K562 (cell line): Measurements from ENCODE around the gene AP3B1.

Experiments
- CCAR2 ChIP-seq: fragments of 200-400 bp; formaldehyde crosslinking; IDR thresholded peaks from 2 replicates; pipeline ENCODE4 v1.6.1; 2017; ENCODE audit warnings: mild to moderate bottlenecking, low read depth, low read length
- CREB3 ChIP-seq: fragments of 450-650 bp; conservative IDR thresholded peaks from 2 replicates; pipeline ENCODE4 v1.6.1; 2016; ENCODE audit warnings: missing genetic modification characterization, low read depth, mild to moderate bottlenecking, missing compliant biosample characterization, moderate library complexity
- DACH1 ChIP-seq: fragments of 450-650 bp; IDR thresholded peaks from 2 replicates; pipeline ENCODE4 v1.6.1; 2018; ENCODE audit not compliant: partially characterized antibody
- ELF1 ChIP-seq: fragments of 200-800 bp; sonication (Bioruptor generic); IDR thresholded peaks from 2 replicates; pipeline ENCODE4 v1.6.1; 2016; ENCODE audit warnings: missing genetic modification characterization, missing compliant biosample characterization
- RBM14 ChIP-seq: fragments of 200-400 bp; formaldehyde crosslinking; IDR thresholded peaks from 2 replicates; pipeline ENCODE4 v1.6.1; 2018; ENCODE audit warnings: low read depth, mild to moderate bottlenecking, low read length, moderate library complexity, borderline replicate concordance; ENCODE audit not compliant: insufficient read depth
- SRSF1 ChIP-seq: fragments of 200-400 bp; formaldehyde crosslinking; IDR thresholded peaks from 2 replicates; pipeline ENCODE4 v1.6.1; 2017; ENCODE audit warnings: mild to moderate bottlenecking, low read depth, low read length, moderate library complexity
- ZNF217 ChIP-seq: sonication (generic); formaldehyde crosslinking; IDR thresholded peaks from 2 replicates; pipeline ENCODE4 v1.8.0; 2022; ENCODE audit warnings: mild to moderate bottlenecking, missing genetic modification reagents
- ZNF274 ChIP-seq: IDR thresholded peaks from 2 replicates; pipeline ENCODE4 v1.6.1; 2011; ENCODE audit warnings: low read depth, mild to moderate bottlenecking, low read length, moderate library complexity, borderline replicate concordance
- TF ChIP-seq, protein P1 (sequence below), 2 experiments: fragments of 450-650 bp in 1 of 2; sonication (generic) in 1 of 2; formaldehyde crosslinking; conservative IDR thresholded peaks; 2 replicates each; pipeline versions ENCODE4 v1.4.0 to v1.8.1; 2020 to 2022; ENCODE audit warnings: mild to moderate bottlenecking in 1 of 2, missing genetic modification reagents in 1 of 2
- TF ChIP-seq, protein P2 (sequence below), 3 experiments: IDR thresholded peaks in 2 of 3; conservative IDR thresholded peaks in 1 of 3; 2 replicates each; pipeline ENCODE4 v1.5.1; 2011 to 2012; ENCODE audit warnings: low read length in 3 of 3, mild to moderate bottlenecking in 3 of 3, control low read depth in 2 of 3, improper control_type of control experiment in 1 of 3, inconsistent platforms in 1 of 3, low read depth in 1 of 3, mixed read lengths in 1 of 3, moderate library complexity in 1 of 3; ENCODE audit not compliant: insufficient read depth in 2 of 3

DNA sequence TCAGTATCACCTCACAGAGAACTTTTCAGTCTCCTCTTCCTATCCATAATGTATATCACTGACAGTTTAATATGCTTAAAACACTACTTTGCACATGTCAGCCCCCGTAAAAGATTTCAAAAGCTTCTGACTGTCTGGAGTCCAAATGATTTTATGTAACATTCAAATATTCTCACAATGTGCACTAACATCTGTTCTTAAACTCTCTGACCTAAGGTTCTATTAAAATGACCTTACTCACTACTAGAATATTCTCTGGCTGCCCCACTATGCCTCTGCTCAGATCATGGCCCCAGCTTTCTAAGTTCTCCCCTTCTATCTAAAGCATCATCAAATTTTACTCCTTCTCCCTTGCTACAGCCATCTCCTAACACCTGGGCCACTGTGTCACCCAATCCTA lies 52.5 kb downstream of the AP3B1 start:
- TF ChIP-seq DACH1: no peak
- no peak for TF ChIP-seq RBM14
- no peak for TF ChIP-seq ZNF217
- TF ChIP-seq, protein P1, sequence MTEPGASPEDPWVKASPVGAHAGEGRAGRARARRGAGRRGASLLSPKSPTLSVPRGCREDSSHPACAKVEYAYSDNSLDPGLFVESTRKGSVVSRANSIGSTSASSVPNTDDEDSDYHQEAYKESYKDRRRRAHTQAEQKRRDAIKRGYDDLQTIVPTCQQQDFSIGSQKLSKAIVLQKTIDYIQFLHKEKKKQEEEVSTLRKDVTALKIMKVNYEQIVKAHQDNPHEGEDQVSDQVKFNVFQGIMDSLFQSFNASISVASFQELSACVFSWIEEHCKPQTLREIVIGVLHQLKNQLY (CRISPR knock-in tag; conservative IDR thresholded peaks at IDR 0.05): no peak
- no peak for TF ChIP-seq ELF1 (tag)
- no peak for TF ChIP-seq CCAR2
- TF ChIP-seq CREB3 (tag): no peak
- TF ChIP-seq ZNF274: no peak
- TF ChIP-seq SRSF1: no peak
- TF ChIP-seq, protein P2, sequence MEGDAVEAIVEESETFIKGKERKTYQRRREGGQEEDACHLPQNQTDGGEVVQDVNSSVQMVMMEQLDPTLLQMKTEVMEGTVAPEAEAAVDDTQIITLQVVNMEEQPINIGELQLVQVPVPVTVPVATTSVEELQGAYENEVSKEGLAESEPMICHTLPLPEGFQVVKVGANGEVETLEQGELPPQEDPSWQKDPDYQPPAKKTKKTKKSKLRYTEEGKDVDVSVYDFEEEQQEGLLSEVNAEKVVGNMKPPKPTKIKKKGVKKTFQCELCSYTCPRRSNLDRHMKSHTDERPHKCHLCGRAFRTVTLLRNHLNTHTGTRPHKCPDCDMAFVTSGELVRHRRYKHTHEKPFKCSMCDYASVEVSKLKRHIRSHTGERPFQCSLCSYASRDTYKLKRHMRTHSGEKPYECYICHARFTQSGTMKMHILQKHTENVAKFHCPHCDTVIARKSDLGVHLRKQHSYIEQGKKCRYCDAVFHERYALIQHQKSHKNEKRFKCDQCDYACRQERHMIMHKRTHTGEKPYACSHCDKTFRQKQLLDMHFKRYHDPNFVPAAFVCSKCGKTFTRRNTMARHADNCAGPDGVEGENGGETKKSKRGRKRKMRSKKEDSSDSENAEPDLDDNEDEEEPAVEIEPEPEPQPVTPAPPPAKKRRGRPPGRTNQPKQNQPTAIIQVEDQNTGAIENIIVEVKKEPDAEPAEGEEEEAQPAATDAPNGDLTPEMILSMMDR (IDR thresholded peaks at IDR 0.05 in 2 of 3, conservative IDR thresholded peaks at IDR 0.05 in 1 of 3; ENCODE audit: insufficient read depth in 2 of 3, low read depth in 1 of 3, low read length in 3 of 3): no peak
